Right atrium auricular region (tissue), 2 donors: ENCODE data around the gene C1orf21. TPM values are rescaled to one million over a fixed set of nuclear protein-coding genes. Genes with fewer than 3 reads are reported as not detected.

Experiments used
- DNase-seq: peaks from one replicate; pipeline ENCODE4 v3.0.0-alpha.2; 2019; ENCODE audit warnings: low spot score
- H3K27ac ChIP-seq, 2 donors: fragments of 200-600 bp; sonication (generic); 1 replicate in 1 of 2; 2 replicates in 1 of 2; pipeline ENCODE4 v1.5.1; 2016 to 2019
- H3K27me3 ChIP-seq, 2 donors: fragments of 200-600 bp; sonication (generic); one replicate each; pipeline versions ENCODE4 v1.5.1 to v1.6.0; 2017 to 2019
- H3K36me3 ChIP-seq: fragments of 200-600 bp; sonication (generic); one replicate; pipeline ENCODE4 v1.5.1; 2016
- H3K4me1 ChIP-seq, 2 donors: fragments of 200-600 bp; sonication (generic); one replicate each; pipeline versions ENCODE4 v1.5.1 to v1.6.0; 2017 to 2019
- H3K4me3 ChIP-seq, 2 donors: fragments of 200-600 bp; sonication (generic); 1 replicate in 1 of 2; 2 replicates in 1 of 2; pipeline ENCODE4 v1.5.1; 2017 to 2019; ENCODE audit warnings: mild to moderate bottlenecking in 1 of 2, moderate library complexity in 1 of 2
- H3K9me3 ChIP-seq, 2 donors: fragments of 200-600 bp; sonication (generic); one replicate each; pipeline ENCODE4 v1.5.1; 2019
- CTCF ChIP-seq, 2 donors: fragments of 200-600 bp; sonication (generic); IDR thresholded peaks; one replicate each; pipeline ENCODE4 v1.5.1; 2019; ENCODE audit warnings: antibody characterized with exemption in 2 of 2
- total RNA-seq, 2 donors: library from RNA; depleted of rRNA; stranded (reverse); fragments of >200 nt; gene quantifications; one replicate each; pipeline ENCODE4 v1.1.0, GENCODE V29; 2016

C1orf21 gene
- total RNA-seq, 2 donors from 2014 or later: 49.4 to 78.5 TPM

GRCh38 chr1:184379111-184379752 is 7.6 kb upstream of the C1orf21 start:
- no peaks in the 10 kb centered on the region for H3K36me3 ChIP-seq
- H3K4me3 ChIP-seq: no peak overlapping the region
- H3K27me3 ChIP-seq: no peaks in the 10 kb centered on the region
- no peaks in the 10 kb centered on the region for H3K4me1 ChIP-seq
- no peak overlapping the region for H3K27ac ChIP-seq
- peak in 1 of 2 donors; percentile 53 for TF ChIP-seq CTCF (IDR thresholded peaks at IDR 0.05)
- H3K9me3 ChIP-seq: no peaks in the 10 kb centered on the region
- DNase-seq: no peak

- H3K9me3 ChIP-seq: no peaks in the 10 kb centered on the region
- H3K27me3 ChIP-seq: no peaks in the 10 kb centered on the region
- H3K4me1 ChIP-seq: no peaks in the 10 kb centered on the region
- no peak overlapping the region for H3K4me3 ChIP-seq
- no peak for DNase-seq
- H3K27ac ChIP-seq: no peak overlapping the region
- no peak for TF ChIP-seq CTCF (IDR thresholded peaks at IDR 0.05)
- H3K36me3 ChIP-seq: no peaks in the 10 kb centered on the region
These were observed 6.4 kb upstream of the C1orf21 start for GRCh38 chr1:184380468-184380867.

- H3K27me3 ChIP-seq: no peaks in the 10 kb centered on the region
- no peak for DNase-seq
- TF ChIP-seq CTCF (IDR thresholded peaks at IDR 0.05): no peak
- H3K27ac ChIP-seq: no peak overlapping the region
- no peaks in the 10 kb centered on the region for H3K36me3 ChIP-seq
- peaks cover 0 to 8% of the 10 kb centered on the region in 2 donors for H3K4me1 ChIP-seq
- no peak overlapping the region for H3K4me3 ChIP-seq
- H3K9me3 ChIP-seq: no peaks in the 10 kb centered on the region
These were observed 3.0 kb upstream of the C1orf21 start for GRCh38 chr1:184383772-184384323.

- H3K4me3 ChIP-seq: peak overlapping the region; percentile 96 to 97
- DNase-seq: no peak
- no peaks in the 10 kb centered on the region for H3K27me3 ChIP-seq
- peaks cover 0 to 21% of the 10 kb centered on the region in 2 donors for H3K4me1 ChIP-seq
- H3K36me3 ChIP-seq: no peaks in the 10 kb centered on the region
- no peak for TF ChIP-seq CTCF (IDR thresholded peaks at IDR 0.05)
- no peaks in the 10 kb centered on the region for H3K9me3 ChIP-seq
- peak overlapping the region; percentile 94 to 96 for H3K27ac ChIP-seq
These were observed 941 bp upstream of the C1orf21 start for GRCh38 chr1:184385865-184386311.

- TF ChIP-seq CTCF (IDR thresholded peaks at IDR 0.05): no peak
- Histone ChIP-seq H3K4me1 (peaks cover 0 to 31% of the 10 kb centered on the region in 2 donors), H3K27ac (peak overlapping the region; percentile 94 to 96), H3K4me3 (peak overlapping the region; percentile 96 to 97), H3K9me3 (no peaks in the 10 kb centered on the region), H3K36me3 (no peaks in the 10 kb centered on the region), H3K27me3 (no peaks in the 10 kb centered on the region)
- DNase-seq: no peak
These were observed 243 bp downstream of the C1orf21 start for GRCh38 chr1:184387069-184387475.
